Measurements from ENCODE around the gene TXNL4B.
"Not testable (repeated sequence)": the region's sequence is repeated elsewhere in the genome, so short reads cannot be mapped to it uniquely, and the experiment has no call there.

The TXNL4B gene

GRCh38 chr16:72112452-72112792 is 19.0 kb upstream of the TXNL4B start:
- DNase-seq (ENCODE audit: low read depth, low spot score) = no peak

- no peak for DNase-seq (ENCODE audit: low read depth, low spot score)
Measured at GRCh38 chr16:72111657-72112451, 18.4 kb upstream of the TXNL4B start.

- no peak for DNase-seq (ENCODE audit: low read depth, low spot score)
Measured at GRCh38 chr16:72110662-72111615, 17.5 kb upstream of the TXNL4B start.

GRCh38 chr16:72109966-72110530 is 16.6 kb upstream of the TXNL4B start:
- no peak for DNase-seq (ENCODE audit: low read depth, low spot score)

- no peak for DNase-seq (ENCODE audit: low read depth, low spot score)
Measured at GRCh38 chr16:72109300-72109699, 15.9 kb upstream of the TXNL4B start.

GRCh38 chr16:72108353-72109102 is 15.1 kb upstream of the TXNL4B start:
- DNase-seq (ENCODE audit: low read depth, low spot score) = no peak

- DNase-seq (ENCODE audit: low read depth, low spot score) = no peak
Measured at GRCh38 chr16:72107371-72107770, 14.0 kb upstream of the TXNL4B start.

- DNase-seq (ENCODE audit: low read depth, low spot score) = no peak
Measured at GRCh38 chr16:72105978-72106377, 12.6 kb upstream of the TXNL4B start.

GRCh38 chr16:72104905-72105304 is 11.5 kb upstream of the TXNL4B start:
- no peak for DNase-seq (ENCODE audit: low read depth, low spot score)

- no peak for DNase-seq (ENCODE audit: low read depth, low spot score)
Measured at GRCh38 chr16:72101195-72101594, 7.8 kb upstream of the TXNL4B start.

GRCh38 chr16:72099377-72099818 is 6.0 kb upstream of the TXNL4B start:
- no peak for DNase-seq (ENCODE audit: low read depth, low spot score)

GRCh38 chr16:72098936-72099335 is 5.5 kb upstream of the TXNL4B start:
- DNase-seq (ENCODE audit: low read depth, low spot score) = no peak

- peak; percentile 26 for DNase-seq (ENCODE audit: low read depth, low spot score)
Measured at GRCh38 chr16:72094266-72094610, 818 bp upstream of the TXNL4B start.

- no peak for DNase-seq (ENCODE audit: low read depth, low spot score)
Measured at GRCh38 chr16:72092832-72093447, 480 bp downstream of the TXNL4B start.

GRCh38 chr16:72091217-72091616 is 2.2 kb downstream of the TXNL4B start:
- no peak for DNase-seq (ENCODE audit: low read depth, low spot score)

- no peak for DNase-seq (ENCODE audit: low read depth, low spot score)
Measured at GRCh38 chr16:72085002-72085401, 8.4 kb downstream of the TXNL4B start.

- DNase-seq (ENCODE audit: low read depth, low spot score) = no peak
Measured at GRCh38 chr16:72084445-72084844, 9.0 kb downstream of the TXNL4B start.

GRCh38 chr16:72083778-72084404 is 9.5 kb downstream of the TXNL4B start:
- DNase-seq (ENCODE audit: low read depth, low spot score) = no peak

GRCh38 chr16:72076991-72077706 is 16.3 kb downstream of the TXNL4B start:
- not testable (repeated sequence) for DNase-seq (ENCODE audit: low read depth, low spot score)

- not testable (repeated sequence) for DNase-seq (ENCODE audit: low read depth, low spot score)
Measured at GRCh38 chr16:72075067-72075466, 18.4 kb downstream of the TXNL4B start.
